DOHH2 (cell line): ENCODE measurements around the gene SYCP2.

ENCODE experiments used
- H3F3A ChIP-seq: fragments of 200-600 bp; sonication (generic), shearing (Covaris generic); 2 replicates; pipeline ENCODE4 v1.6.0; 2016; ENCODE audit warnings: antibody characterized with exemption, mild to moderate bottlenecking; ENCODE audit not compliant: control insufficient read depth, insufficient read depth
- H3K27ac ChIP-seq: fragments of 200-600 bp; sonication (generic); 2 replicates; pipeline ENCODE4 v1.5.1; 2014; ENCODE audit warnings: low read depth, mild to moderate bottlenecking, low read length, moderate library complexity
- H3K27me3 ChIP-seq: fragments of 200-600 bp; sonication (generic); 2 replicates; pipeline ENCODE4 v1.6.1; 2014; ENCODE audit warnings: mild to moderate bottlenecking, low read length, mixed read lengths; ENCODE audit not compliant: control insufficient read depth
- H3K36me3 ChIP-seq: fragments of 200-600 bp; sonication (generic); 2 replicates; pipeline ENCODE4 v1.6.1; 2014; ENCODE audit warnings: mild to moderate bottlenecking, low read length, moderate library complexity, mixed read lengths; ENCODE audit not compliant: control insufficient read depth
- H3K4me1 ChIP-seq: fragments of 200-600 bp; sonication (generic); 2 replicates; pipeline ENCODE4 v1.6.1; 2014; ENCODE audit warnings: mild to moderate bottlenecking, low read length, mixed read lengths; ENCODE audit not compliant: control insufficient read depth
- H3K4me2 ChIP-seq: fragments of 200-600 bp; sonication (generic); 2 replicates; pipeline ENCODE4 v1.6.0; 2014; ENCODE audit warnings: mild to moderate bottlenecking, low read length, moderate library complexity
- H3K4me3 ChIP-seq: fragments of 200-600 bp; sonication (generic); 2 replicates; pipeline ENCODE4 v1.5.1; 2014; ENCODE audit warnings: mild to moderate bottlenecking, low read length, mixed read lengths
- H3K79me2 ChIP-seq: fragments of 200-600 bp; sonication (generic); 2 replicates; pipeline ENCODE4 v1.6.1; 2014; ENCODE audit warnings: mild to moderate bottlenecking, low read length, mixed read lengths; ENCODE audit not compliant: control insufficient read depth
- H3K9me2 ChIP-seq: fragments of 200-600 bp; sonication (generic); replicated peaks from 2 replicates; pipeline ENCODE4 v1.6.1; 2014; ENCODE audit warnings: mild to moderate bottlenecking, low read length, mixed read lengths; ENCODE audit not compliant: control insufficient read depth
- H3K9me3 ChIP-seq: fragments of 200-600 bp; sonication (generic); 2 replicates; pipeline ENCODE4 v1.6.1; 2014; ENCODE audit warnings: antibody characterized with exemption, low read length, mixed read lengths; ENCODE audit not compliant: control insufficient read depth, insufficient read depth
- H4K20me1 ChIP-seq: fragments of 200-600 bp; sonication (generic); 2 replicates; pipeline ENCODE4 v1.6.0; 2014; ENCODE audit warnings: low read depth, mild to moderate bottlenecking, antibody characterized with exemption, low read length, moderate library complexity; ENCODE audit not compliant: control insufficient read depth, insufficient read depth
- CTCF ChIP-seq: fragments of 200-600 bp; sonication (generic); IDR thresholded peaks from one replicate; pipeline ENCODE4 v1.5.1; 2014; ENCODE audit warnings: antibody characterized with exemption, mild to moderate bottlenecking, low read depth, low read length; ENCODE audit not compliant: poor library complexity, severe bottlenecking
- EZH2phosphoT487 ChIP-seq: fragments of 200-600 bp; sonication (generic); IDR thresholded peaks from 2 replicates; pipeline ENCODE4 v1.6.1; 2017; ENCODE audit warnings: borderline replicate concordance, mild to moderate bottlenecking, antibody characterized with exemption, low read length, moderate library complexity, mixed read lengths

Gene SYCP2

GRCh38 chr20:59850018-59850641 is 83.3 kb downstream of the SYCP2 start:
- Histone ChIP-seq H3K4me1 (no peaks in the 10 kb centered on the region), H3K27ac (no peak overlapping the region), H3K4me2 (no peak overlapping the region), H3K27me3 (0 out of 2 replicates have a peak, but pooled peaks cover 3% of the 10 kb centered on the region), H4K20me1 (no peaks in the 10 kb centered on the region), H3F3A (no peaks in the 10 kb centered on the region), H3K36me3 (no peaks in the 10 kb centered on the region), H3K79me2 (no peaks in the 10 kb centered on the region), H3K4me3 (no peak overlapping the region), H3K9me2 (no peaks in the 10 kb centered on the region), H3K9me3 (no peaks in the 10 kb centered on the region)
- TF ChIP-seq EZH2phosphoT487, result no peak
- peak; percentile 61 for TF ChIP-seq CTCF

- Histone ChIP-seq H3K9me2 (no peaks in the 10 kb centered on the region), H3K79me2 (no peaks in the 10 kb centered on the region), H3K27me3 (0 out of 2 replicates have a peak, but pooled peaks cover 3% of the 10 kb centered on the region), H3K4me3 (no peak overlapping the region), H4K20me1 (no peaks in the 10 kb centered on the region), H3K4me1 (no peaks in the 10 kb centered on the region), H3K9me3 (no peaks in the 10 kb centered on the region), H3F3A (no peaks in the 10 kb centered on the region), H3K36me3 (no peaks in the 10 kb centered on the region), H3K27ac (no peak overlapping the region), H3K4me2 (no peak overlapping the region)
- TF ChIP-seq CTCF, result no peak
- TF ChIP-seq EZH2phosphoT487, result no peak
Observed at GRCh38 chr20:59848182-59848581, 85.3 kb downstream of the SYCP2 start.

GRCh38 chr20:59845472-59845871 is 88.0 kb downstream of the SYCP2 start:
- Histone ChIP-seq H3K4me3 (no peak overlapping the region), H4K20me1 (no peaks in the 10 kb centered on the region), H3K4me1 (no peaks in the 10 kb centered on the region), H3K27ac (no peak overlapping the region), H3K36me3 (no peaks in the 10 kb centered on the region), H3K4me2 (no peak overlapping the region), H3K79me2 (no peaks in the 10 kb centered on the region), H3K9me3 (no peaks in the 10 kb centered on the region), H3K9me2 (no peaks in the 10 kb centered on the region), H3F3A (no peaks in the 10 kb centered on the region), H3K27me3 (peaks cover 7% of the 10 kb centered on the region; the same call in 1 of the 2 replicates)
- TF ChIP-seq CTCF, result no peak
- TF ChIP-seq EZH2phosphoT487, result no peak
